CD4-positive, alpha-beta T cell (primary cell): ENCODE results near the gene HMGCLL1. TPM values are rescaled to one million over a fixed set of nuclear protein-coding genes. Genes with fewer than 3 reads are reported as not detected.

ENCODE experiments used
- ATAC-seq: fragments of 200-7000 bp; cut with Tn5 transposase; one replicate; pipeline ENCODE4 v1.10.0; 2022; ENCODE audit warnings: mild to moderate bottlenecking; ENCODE audit not compliant: poor library complexity
- CTCF ChIA-PET: fragments of 350-600 bp; sonication (Branson Sonifier 250); formaldehyde crosslinking; loops from one replicate; lab custom pipeline; 2021; ENCODE audit warnings: antibody characterized with exemption, inconsistent platforms; lab: Charles Lee
- POLR2A ChIA-PET: fragments of 350-600 bp; sonication (Branson Sonifier 250); formaldehyde crosslinking; loops from one replicate; lab custom pipeline; 2021; ENCODE audit warnings: antibody characterized with exemption, inconsistent platforms; lab: Charles Lee
- DNase-seq, 14 experiments: peaks; one replicate each; pipeline ENCODE4 v3.0.0-alpha.2; 2013 to 2020; ENCODE audit warnings: mixed read lengths in 2 of 14
- H3K27ac ChIP-seq, 2 donors: one replicate each; pipeline versions ENCODE4 v1.5.1 to v1.7.0; 2013; ENCODE audit warnings: low read length in 2 of 2, low read depth in 1 of 2, mild to moderate bottlenecking in 1 of 2
- H3K27me3 ChIP-seq, 2 experiments: 1 replicate in 1 of 2; 2 replicates in 1 of 2; pipeline versions ENCODE4 v1.6.1 to v1.7.0; 2013; ENCODE audit warnings: low read length in 2 of 2, control low read depth in 1 of 2, mild to moderate bottlenecking in 1 of 2, moderate library complexity in 1 of 2; ENCODE audit not compliant: insufficient read depth in 2 of 2, control insufficient read depth in 1 of 2
- H3K36me3 ChIP-seq: one replicate; pipeline ENCODE4 v1.6.1; 2013; ENCODE audit warnings: low read length, control low read depth; ENCODE audit not compliant: insufficient read depth
- H3K4me1 ChIP-seq: one replicate; pipeline ENCODE4 v1.6.1; 2013; ENCODE audit warnings: low read length, control low read depth; ENCODE audit not compliant: insufficient read depth
- H3K4me3 ChIP-seq: one replicate; pipeline ENCODE4 v1.5.1; 2013; ENCODE audit warnings: mild to moderate bottlenecking, low read length, moderate library complexity
- H3K9me3 ChIP-seq, 2 experiments: 1 replicate in 1 of 2; 2 replicates in 1 of 2; pipeline versions ENCODE4 v1.6.1 to v1.7.0; 2013; ENCODE audit warnings: low read length in 2 of 2, mild to moderate bottlenecking in 2 of 2, control low read depth in 1 of 2, moderate library complexity in 1 of 2; ENCODE audit not compliant: control insufficient read depth in 1 of 2, insufficient read depth in 1 of 2
- H3K27ac Mint-ChIP-seq: one replicate; pipeline ENCODE4 v1.8.0; 2020; ENCODE audit warnings: mixed read lengths
- H3K27me3 Mint-ChIP-seq: one replicate; pipeline ENCODE4 v1.8.0; 2021; ENCODE audit warnings: mixed read lengths
- H3K36me3 Mint-ChIP-seq: one replicate; pipeline ENCODE4 v1.8.0; 2021; ENCODE audit warnings: low read depth, mixed read lengths
- H3K4me1 Mint-ChIP-seq: one replicate; pipeline ENCODE4 v1.8.0; 2021; ENCODE audit warnings: low read depth, mixed read lengths
- H3K4me3 Mint-ChIP-seq: one replicate; pipeline ENCODE4 v1.8.0; 2020; ENCODE audit warnings: mild to moderate bottlenecking, mixed read lengths
- H3K9me3 Mint-ChIP-seq: one replicate; pipeline ENCODE4 v1.8.0; 2020; ENCODE audit warnings: mixed read lengths
- CTCF ChIP-seq: fragments of 200-600 bp; IDR thresholded peaks from one replicate; pipeline ENCODE4 v1.8.0; 2022; ENCODE audit warnings: antibody characterized with exemption, mild to moderate bottlenecking
- intact Hi-C, 2 experiments: fragments of 100-400 bp; cut with DNase I in 1 of 2; cut with micrococcal nuclease in 1 of 2; formaldehyde crosslinking; loops; one replicate each; pipeline versions ENCODE4 v1.15.1 to v1.9.0; 2023 to 2025; cut with DNase I, micrococcal nuclease
- total RNA-seq, 174 experiments: library from RNA in 2 of 174; stranded (reverse) in 2 of 174; gene quantifications; one replicate each; pipeline ENCODE4 v1.2.3 and lab custom pipeline; 2021 to 2026

Gene HMGCLL1
- total RNA-seq, 2 experiments from 2014 or later, result not detected

- no peak overlapping the region for H3K4me3 Mint-ChIP-seq
- intact Hi-C loops, result no loop called here
- POLR2A ChIA-PET, result no interaction called here
- peaks cover 5% of the 10 kb centered on the region for H3K9me3 Mint-ChIP-seq
- ATAC-seq (no peak), DNase-seq (no peak)
- no peaks in the 10 kb centered on the region for H3K4me1 ChIP-seq
- H3K4me3 ChIP-seq, result no peak overlapping the region
- TF ChIP-seq CTCF, result no peak
- no peaks in the 10 kb centered on the region for H3K27me3 Mint-ChIP-seq
- no peak overlapping the region for H3K27ac ChIP-seq
- no peaks in the 10 kb centered on the region for H3K36me3 Mint-ChIP-seq
- H3K4me1 Mint-ChIP-seq, result no peaks in the 10 kb centered on the region
- CTCF ChIA-PET, result no interaction called here
- H3K27me3 ChIP-seq, result no peaks in the 10 kb centered on the region
- no peak overlapping the region for H3K27ac Mint-ChIP-seq
- H3K9me3 ChIP-seq, result no peaks in the 10 kb centered on the region
- H3K36me3 ChIP-seq, result no peaks in the 10 kb centered on the region
Measured at GRCh38 chr6:55433446-55434130, 145.4 kb downstream of the HMGCLL1 start.

GRCh38 chr6:55423933-55424332 lies 155.1 kb downstream of the HMGCLL1 start:
- no peak for TF ChIP-seq CTCF
- ATAC-seq, result no peak
- DNase-seq, result no peak

GRCh38 chr6:55410674-55411073 lies 168.3 kb downstream of the HMGCLL1 start:
- ATAC-seq (no peak), DNase-seq (no peak)
- Mint-ChIP-seq H3K4me1 (no peaks in the 10 kb centered on the region), H3K27ac (no peak overlapping the region), H3K36me3 (no peaks in the 10 kb centered on the region), H3K27me3 (no peaks in the 10 kb centered on the region), H3K4me3 (no peak overlapping the region), H3K9me3 (peaks cover 20% of the 10 kb centered on the region)
- Histone ChIP-seq H3K36me3 (no peaks in the 10 kb centered on the region), H3K9me3 (peaks cover 4 to 15% of the 10 kb centered on the region in 2 experiments), H3K4me3 (no peak overlapping the region), H3K27ac (no peak overlapping the region), H3K4me1 (no peaks in the 10 kb centered on the region), H3K27me3 (no peaks in the 10 kb centered on the region)
- CTCF ChIA-PET, result no interaction called here
- intact Hi-C loops, result no loop called here
- POLR2A ChIA-PET, result no interaction called here
- no peak for TF ChIP-seq CTCF

More at GRCh38 chr6:55423933-55424332, 155.1 kb downstream of the HMGCLL1 start:
- Histone ChIP-seq H3K9me3 (no peaks in the 10 kb centered on the region), H3K27ac (no peak overlapping the region), H3K36me3 (no peaks in the 10 kb centered on the region), H3K27me3 (no peaks in the 10 kb centered on the region), H3K4me3 (no peak overlapping the region), H3K4me1 (no peaks in the 10 kb centered on the region)
- H3K36me3 Mint-ChIP-seq, result no peaks in the 10 kb centered on the region
- intact Hi-C loops, result no loop called here
- peaks cover 5% of the 10 kb centered on the region for H3K9me3 Mint-ChIP-seq
- H3K4me1 Mint-ChIP-seq, result no peaks in the 10 kb centered on the region
- no peak overlapping the region for H3K4me3 Mint-ChIP-seq
- ChIA-PET POLR2A (no interaction called here), CTCF (no interaction called here)
- no peaks in the 10 kb centered on the region for H3K27me3 Mint-ChIP-seq
- no peak overlapping the region for H3K27ac Mint-ChIP-seq
